GM18526 (cell line): ENCODE measurements around the gene KIAA1217.

Experiments
- POLR2A ChIP-seq: IDR thresholded peaks from 3 replicates; pipeline ENCODE4 v1.6.1; 2011; ENCODE audit not compliant: insufficient read length; ENCODE audit errors: extremely low read depth

KIAA1217 gene

DNA sequence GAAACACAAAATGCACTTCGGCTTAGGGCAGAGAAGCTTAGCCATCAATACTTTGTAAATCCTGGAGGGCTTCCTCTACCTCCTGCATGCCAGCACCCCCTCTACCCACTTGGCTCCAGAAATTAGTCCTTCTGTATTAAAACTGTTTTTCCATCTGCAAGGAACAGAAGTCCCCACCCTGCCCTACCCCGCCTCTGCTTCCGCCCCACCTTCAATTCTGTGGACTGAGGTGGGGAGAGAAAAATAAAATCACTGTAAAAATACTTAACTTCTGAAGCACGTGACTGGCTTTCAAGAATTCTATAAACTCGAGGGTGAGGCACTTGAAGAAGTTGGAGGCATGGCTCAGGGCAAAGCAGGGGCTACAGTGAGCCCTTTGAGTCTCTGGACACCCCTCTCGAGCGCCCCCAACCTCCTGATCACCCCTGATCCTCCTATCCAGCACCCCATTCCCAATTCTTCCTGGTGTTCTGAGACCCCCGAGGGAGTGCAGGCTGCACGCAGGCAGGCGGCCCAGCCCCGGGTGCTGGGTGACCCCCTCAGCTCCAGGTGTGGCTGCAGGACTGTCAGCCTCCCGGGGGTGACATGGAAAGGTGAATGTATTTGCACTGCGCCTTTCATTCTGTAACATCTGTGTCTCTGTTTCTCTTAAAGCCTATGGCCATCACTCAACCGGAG lies 7.3 kb upstream of the KIAA1217 start:
- no peak for TF ChIP-seq POLR2A

DNA sequence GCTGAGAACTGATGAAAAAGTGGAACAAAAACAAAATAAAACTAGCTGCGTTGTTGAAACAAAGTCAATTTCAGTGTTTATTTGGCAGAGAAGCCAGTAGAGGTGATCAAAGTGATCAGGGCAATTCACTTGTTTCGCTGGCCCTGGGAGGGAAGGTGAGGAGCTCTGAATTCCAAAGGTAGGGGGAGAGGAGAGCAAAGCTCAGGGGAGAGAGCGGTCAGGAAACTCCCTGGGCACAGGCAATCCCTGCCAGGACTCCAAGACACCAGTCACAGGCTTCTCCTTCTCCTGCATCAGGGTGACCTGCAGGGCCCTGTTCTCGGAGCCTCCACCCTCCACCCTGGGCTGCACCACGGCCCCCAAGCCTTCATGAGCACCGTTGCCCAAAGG lies 6.8 kb upstream of the KIAA1217 start:
- no peak for TF ChIP-seq POLR2A

DNA sequence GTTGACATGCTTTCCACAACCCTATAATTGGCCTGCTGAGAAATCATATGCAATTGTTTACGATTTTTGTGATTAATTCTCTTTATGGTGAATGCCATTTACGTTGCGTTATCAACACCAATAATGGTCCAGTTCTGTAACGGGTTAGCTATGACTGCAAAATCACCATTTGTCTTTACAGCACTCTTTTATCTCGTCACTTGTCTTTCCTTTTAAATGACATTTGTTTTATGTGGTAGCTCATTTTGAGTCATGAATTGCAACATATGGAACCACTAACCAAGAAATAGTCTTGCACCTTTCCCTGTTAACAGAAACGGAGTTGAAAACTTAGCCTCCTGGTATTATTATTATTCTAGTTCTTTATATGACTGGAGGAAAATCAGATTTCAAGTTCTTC lies 3.1 kb upstream of the KIAA1217 start:
- no peak for TF ChIP-seq POLR2A

DNA sequence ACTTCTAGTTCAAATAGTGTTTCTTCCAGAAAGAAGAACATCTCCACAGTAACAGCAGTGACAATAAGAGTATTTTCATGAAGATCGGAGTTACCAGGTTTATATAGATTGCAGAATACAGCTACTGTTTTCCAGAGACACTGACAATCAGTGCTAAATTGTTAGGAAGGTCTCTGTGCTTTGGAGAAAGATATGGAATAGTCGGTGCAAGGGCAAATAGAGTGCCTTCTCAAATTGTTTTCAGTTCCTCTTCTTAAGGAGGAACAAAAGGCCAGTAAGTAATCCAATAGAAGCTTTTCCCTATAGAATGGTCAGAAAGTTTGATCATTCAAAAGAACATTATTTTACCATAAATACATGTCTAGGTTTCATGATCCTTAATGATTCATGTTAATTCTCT lies 2.6 kb upstream of the KIAA1217 start:
- no peak for TF ChIP-seq POLR2A

DNA sequence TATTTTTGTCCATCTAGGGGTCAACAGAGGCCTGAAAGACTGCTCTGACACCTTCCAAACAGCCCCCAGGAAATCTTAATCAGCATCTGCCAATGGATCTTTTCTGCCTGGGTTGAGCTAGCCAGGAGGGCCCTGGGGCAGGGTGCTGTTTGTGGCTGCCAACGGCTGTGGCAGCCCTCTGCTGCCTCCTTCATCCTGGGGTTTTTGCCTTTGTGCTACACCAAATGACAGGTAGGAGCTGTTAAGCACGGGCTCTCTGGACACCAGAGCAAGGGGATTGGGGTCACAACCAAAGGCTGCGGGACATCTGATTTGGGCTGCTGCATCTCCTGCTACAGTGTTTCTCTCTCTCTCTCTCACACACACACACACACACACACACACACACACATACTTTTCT lies 2.0 kb upstream of the KIAA1217 start:
- TF ChIP-seq POLR2A = no peak

DNA sequence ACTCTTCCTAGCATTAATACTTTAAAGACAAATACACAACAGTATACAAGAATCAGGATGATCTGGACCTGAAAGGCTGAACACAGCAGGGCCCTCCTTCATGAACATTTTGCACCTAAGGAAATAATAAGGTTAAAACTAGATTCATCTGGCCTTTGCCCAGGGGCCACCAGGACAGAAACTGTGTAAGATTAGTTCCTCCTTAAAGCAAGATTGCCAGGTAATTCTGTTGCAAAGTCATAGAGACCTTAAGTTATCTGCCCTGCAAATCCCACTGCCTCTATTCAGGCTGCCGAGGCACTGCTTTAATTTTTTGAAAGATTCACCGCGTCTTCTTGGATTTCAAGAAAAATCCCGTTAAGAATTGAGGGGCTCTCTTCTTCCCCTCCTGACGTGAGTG lies 1.6 kb upstream of the KIAA1217 start:
- TF ChIP-seq POLR2A = no peak

DNA sequence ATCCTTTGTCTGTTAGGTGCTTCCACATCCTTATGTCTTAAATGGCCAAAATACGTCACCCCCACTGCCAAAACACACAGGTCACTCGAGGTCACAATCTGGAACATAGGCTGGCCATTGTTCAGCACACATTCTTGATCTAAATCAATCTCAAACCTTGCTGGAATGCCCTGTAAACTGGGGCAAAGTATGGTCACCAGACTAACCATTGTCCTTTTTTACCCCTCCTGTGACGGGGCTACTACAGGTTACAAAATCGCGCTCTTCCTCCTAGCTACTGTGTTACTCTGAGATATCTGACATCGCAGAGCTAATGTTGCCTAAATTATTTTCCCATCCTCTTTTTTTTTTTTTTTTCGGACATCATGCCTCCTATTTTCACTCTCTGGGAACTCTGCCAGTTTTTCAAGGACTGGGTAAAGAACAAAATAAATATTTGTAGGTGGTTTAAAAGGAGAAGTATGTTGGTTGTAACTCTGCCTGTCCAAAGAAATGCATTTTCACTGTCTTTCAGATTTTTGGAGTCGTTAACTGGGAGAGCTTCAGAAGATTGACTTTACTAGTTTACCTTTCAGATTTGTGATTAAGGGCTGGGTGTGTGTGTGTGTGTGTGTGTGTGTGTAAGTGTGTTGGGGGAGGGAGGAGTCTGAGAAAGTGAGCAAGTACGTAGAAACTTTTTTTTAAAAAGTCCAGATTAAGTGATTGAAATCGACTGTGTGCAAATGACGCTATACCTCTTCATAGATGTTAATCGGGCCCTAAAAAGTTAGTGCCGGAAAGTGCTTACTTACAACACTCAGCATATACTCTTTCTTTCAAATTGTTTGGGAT lies 942 bp upstream of the KIAA1217 start:
- no peak for TF ChIP-seq POLR2A

DNA sequence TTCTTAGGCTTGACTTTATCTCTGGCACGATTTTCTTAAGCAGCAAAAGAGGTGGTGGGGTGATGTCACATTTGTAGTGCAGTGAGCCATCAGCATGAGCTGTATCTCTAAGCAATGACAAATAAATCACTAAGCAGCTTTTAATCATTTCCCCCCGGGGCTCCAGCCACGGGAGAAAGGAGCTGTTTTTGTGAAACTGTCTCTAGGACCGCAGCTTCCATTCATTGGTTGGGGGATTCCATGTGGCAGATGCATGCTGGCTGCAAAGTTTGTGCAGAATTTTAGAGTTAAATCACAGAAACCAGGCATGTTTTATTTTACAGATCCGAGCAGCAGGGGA lies 464 bp downstream of the KIAA1217 start:
- TF ChIP-seq POLR2A = no peak

DNA sequence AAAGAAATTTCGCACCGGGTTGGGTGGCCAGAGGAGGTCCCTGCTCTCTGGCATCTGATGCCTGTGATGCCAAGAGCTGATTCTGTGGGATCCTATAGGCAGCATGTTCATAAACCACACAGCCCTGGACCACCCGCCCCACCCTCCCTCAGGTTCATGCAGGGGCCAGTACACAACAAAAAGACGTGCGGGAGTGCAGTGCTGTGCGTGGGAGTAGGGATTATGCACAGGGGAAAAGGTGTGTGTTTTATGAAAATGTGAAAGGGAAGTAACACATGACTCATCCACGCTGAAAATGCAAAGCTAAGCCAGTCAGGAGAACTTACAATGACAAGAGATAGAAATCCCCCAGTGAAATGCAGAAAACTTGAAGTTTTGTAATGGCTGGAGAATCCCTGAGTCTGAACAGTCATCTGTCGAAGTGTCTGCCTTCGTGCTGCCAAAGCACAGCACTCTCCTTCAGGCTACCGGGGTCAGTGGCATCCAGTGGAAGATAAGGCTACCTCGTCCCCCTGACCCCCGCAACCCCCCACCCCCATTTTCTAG lies 1.1 kb downstream of the KIAA1217 start:
- TF ChIP-seq POLR2A = no peak

DNA sequence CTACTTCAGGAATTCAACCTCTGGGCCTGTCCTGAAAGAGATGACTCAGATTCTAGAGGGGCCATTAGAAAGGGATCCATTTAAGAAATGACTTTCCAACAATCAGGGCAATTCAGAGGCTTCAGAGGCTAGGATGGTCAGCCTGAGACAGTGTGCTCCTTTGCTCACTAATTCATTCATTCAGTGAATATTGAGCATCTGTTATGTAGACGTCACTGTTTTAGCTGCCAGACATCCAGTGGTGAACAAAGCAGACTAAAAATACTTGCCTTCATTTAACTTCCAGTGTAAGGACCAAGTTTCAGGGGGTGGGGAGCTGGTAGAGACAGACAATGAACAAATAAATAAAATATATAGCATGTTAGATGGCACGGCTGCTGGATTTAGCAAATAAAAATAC lies 1.6 kb downstream of the KIAA1217 start:
- TF ChIP-seq POLR2A = no peak

DNA sequence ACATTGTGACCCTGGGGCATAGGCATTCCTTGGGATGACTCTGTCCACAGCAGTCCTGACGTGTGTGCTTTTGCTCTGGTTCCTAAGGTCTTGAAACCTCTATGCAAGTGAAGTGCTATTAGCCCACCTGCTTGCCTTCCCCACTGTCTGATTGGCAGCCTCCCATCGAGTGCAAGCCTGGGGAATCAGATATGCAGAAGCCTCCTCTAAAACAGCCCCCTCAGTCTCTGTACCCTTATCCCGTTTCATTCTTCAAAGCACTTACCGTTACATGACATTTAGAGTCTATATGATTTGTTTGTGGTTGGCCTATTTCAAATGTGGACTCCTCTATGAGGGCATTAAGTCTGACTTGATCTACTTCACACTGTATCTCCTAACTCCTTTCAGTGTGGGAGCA lies 4.3 kb downstream of the KIAA1217 start:
- no peak for TF ChIP-seq POLR2A

DNA sequence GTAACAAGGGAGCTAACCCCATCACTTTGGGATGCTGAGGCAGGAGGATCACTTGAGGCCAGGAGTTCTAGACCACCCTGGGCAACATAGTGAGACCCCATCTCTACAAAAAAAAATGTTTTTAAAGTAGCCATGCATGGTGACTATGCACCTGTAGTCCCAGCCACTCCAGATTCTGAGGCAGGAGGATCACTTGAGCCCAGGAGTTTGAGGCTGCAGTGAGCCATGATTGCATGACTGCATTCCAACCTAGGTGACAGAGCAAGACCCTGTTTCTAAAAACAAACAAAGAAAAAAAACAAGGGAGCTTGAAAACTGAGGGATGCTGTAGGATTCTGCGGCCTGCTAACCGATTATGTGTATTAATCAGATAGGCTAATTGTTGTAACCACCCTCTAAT lies 4.9 kb downstream of the KIAA1217 start:
- TF ChIP-seq POLR2A = no peak

DNA sequence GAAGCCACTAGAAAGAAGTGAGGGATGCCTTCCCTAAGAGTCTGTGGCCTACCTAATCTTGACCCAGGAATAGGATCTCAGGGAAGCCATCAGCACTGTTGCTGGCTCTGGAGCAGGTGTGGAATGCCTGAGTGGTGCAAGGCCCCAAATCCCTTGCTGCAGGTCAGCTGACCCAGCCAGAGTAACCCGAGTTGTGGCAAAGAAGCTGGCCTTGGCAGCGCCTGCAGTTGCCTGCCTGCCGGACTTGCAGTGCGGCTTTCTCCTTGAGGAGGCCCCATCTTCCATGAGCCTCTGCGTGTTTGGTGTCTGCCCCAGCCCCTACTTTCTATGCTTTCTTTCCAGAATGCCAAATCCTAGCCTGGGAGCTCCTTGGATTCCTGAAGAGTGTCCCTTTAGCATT lies 5.8 kb downstream of the KIAA1217 start:
- no peak for TF ChIP-seq POLR2A

DNA sequence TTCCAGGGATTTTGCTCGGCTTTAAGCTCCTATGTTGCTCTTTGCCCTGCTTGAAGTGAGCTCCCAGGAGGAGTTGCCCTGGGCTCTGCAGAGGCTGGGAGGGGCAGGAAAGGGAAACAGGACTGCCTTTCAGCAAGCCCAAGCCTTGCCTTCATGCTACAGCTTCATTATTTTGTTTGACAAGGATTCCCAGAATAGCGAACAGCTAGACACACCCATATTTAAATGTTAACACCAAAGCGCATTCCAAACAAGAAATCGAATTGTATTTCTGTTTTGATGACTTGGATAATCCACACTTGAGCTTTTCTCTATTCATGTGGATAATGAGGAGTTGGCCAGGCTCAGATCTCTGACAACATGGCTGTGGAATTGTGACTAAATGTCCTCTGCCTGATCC lies 6.3 kb downstream of the KIAA1217 start:
- TF ChIP-seq POLR2A = no peak

DNA sequence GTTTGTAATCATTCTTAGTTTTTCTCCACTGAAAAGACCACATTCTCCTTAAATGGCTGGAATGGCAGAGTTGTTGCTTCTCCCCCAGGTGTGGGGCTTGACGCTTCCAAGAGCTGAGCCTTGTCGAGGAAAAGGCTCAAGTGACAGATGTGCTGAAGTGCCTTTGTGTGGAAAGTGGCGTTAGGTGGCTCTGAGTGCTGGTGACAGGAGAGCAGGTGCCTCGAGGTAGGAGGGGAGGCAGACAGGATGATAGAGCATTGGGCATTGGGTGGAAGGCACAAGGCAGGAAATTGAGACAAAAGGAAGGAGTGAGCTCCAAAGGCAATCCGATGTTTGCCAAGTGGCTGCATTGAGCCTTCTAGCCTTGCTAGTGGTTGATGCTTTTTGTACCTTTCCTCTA lies 6.7 kb downstream of the KIAA1217 start:
- TF ChIP-seq POLR2A = no peak

DNA sequence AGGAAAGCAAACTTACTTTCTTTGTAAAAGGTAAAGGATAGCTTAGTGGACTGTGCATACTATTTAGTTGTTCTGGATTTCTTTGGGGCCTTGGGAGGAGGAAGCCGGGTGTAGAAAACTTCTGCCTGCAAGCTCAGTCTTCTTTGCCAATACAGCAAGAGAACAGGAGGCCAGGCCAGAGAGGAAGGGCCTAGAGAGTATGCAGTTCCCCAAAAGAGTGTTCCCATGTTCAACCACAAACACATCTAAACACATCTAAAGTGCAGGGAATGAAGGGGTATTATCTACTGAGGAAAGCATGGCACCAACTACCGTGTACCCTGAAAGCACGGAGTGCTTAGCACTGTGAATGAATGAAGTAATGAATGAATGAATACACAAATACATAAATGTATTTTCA lies 11.0 kb downstream of the KIAA1217 start:
- TF ChIP-seq POLR2A = no peak

DNA sequence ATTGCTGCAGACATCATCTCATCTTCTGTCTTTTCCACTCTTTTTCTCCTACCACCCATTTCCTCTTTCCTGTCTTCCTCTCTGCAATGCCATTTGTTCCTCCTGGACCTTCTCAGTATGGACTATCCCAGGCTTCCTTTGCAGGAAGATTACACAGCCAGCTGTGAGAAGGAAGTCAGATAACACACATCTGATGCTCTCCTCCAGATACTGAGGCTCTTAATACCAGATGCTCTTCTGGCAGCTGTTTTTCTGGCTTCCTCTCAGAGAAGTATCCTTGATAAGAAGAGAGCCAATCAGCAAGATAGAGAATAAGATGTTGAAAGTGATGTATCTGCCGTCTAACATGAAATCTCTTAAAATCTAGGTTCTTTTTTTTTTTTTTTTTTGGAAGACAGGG lies 14.4 kb downstream of the KIAA1217 start:
- no peak for TF ChIP-seq POLR2A
